Measurements from ENCODE around the gene STARD3. TPM values are rescaled to one million over a fixed set of nuclear protein-coding genes. Genes with fewer than 3 reads are reported as not detected.
A peak's percentile ranks its signal among the peaks of the same experiment; 100 is the strongest.

The STARD3 gene
- total and polyA plus RNA-seq, 9 of the 15 experiments (the other 6 are each of a cell fraction or from before 2014, with no cell fraction given): 0.63 to 87.0 (median 46.0) TPM

DNA sequence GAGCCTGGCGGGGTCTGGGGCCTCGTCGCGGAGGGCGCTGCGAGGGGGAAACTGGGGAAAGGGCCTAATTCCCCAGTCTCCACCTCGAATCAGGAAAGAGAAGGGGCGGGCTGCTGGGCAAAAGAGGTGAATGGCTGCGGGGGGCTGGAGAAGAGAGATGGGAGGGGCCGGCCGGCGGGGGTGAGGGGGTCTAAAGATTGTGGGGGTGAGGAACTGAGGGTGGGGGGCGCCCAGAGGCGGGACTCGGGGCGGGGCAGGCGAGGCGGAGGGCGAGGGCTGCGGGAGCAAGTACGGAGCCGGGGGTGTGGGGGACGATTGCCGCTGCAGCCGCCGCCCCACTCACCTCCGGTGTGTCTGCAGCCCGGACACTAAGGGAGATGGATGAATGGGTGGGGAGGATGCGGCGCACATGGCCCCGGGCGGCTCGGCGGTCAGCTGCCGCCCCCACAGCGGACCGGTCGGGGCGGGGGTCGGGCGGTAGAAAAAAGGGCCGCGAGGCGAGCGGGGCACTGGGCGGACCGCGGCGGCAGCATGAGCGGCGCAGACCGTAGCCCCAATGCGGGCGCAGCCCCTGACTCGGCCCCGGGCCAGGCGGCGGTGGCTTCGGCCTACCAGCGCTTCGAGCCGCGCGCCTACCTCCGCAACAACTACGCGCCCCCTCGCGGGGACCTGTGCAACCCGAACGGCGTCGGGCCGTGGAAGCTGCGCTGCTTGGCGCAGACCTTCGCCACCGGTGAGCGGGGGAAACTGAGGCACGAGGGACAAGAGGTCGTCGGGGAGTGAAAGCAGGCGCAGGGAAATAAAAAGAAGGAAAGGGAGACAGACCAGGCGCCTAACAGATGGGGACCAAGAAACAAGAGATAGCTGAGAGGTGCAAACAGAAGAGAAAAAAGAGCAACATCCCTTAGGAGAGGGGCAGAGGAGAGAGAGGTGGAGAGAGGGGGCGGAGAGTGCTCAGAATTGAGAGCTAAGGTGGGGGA lies 31.3 kb downstream of the STARD3 start, which contains the start of gene PNMT (continued):
- TF ChIP-seq, protein P1, sequence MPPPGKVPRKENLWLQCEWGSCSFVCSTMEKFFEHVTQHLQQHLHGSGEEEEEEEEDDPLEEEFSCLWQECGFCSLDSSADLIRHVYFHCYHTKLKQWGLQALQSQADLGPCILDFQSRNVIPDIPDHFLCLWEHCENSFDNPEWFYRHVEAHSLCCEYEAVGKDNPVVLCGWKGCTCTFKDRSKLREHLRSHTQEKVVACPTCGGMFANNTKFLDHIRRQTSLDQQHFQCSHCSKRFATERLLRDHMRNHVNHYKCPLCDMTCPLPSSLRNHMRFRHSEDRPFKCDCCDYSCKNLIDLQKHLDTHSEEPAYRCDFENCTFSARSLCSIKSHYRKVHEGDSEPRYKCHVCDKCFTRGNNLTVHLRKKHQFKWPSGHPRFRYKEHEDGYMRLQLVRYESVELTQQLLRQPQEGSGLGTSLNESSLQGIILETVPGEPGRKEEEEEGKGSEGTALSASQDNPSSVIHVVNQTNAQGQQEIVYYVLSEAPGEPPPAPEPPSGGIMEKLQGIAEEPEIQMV (tag; conservative IDR thresholded peaks at IDR 0.05; ENCODE audit: low read depth): no peak
- TF ChIP-seq MED1 (CRISPR knock-in tag; IDR thresholded peaks at IDR 0.05; ENCODE audit: borderline replicate concordance) (no peak), XRCC4 (IDR thresholded peaks at IDR 0.05; ENCODE audit: extremely low read depth, insufficient read depth, insufficient read length) (no peak), HDAC1 (IDR thresholded peaks at IDR 0.05) (peak in 1 of 2 experiments; percentile 70; a peak in 1 of 4 replicates), NFRKB (IDR thresholded peaks at IDR 0.05; ENCODE audit: low read depth) (no peak; the same call in 1 of the 2 replicates), ZNF175 (CRISPR knock-in tag; IDR thresholded peaks at IDR 0.05; ENCODE audit: low read depth) (no peak), CREM (IDR thresholded peaks at IDR 0.05; ENCODE audit: low read depth) (peak; percentile 80; the same call in 1 of the 2 replicates), GABPB1 (CRISPR knock-in tag; IDR thresholded peaks at IDR 0.05) (no peak), HMG20A (CRISPR knock-in tag; conservative IDR thresholded peaks at IDR 0.05) (no peak), ZNF263 (CRISPR knock-in tag; IDR thresholded peaks at IDR 0.05; ENCODE audit: borderline replicate concordance) (no peak), SNIP1 (IDR thresholded peaks at IDR 0.05; ENCODE audit: low read depth) (no peak), SIX5 (IDR thresholded peaks at IDR 0.05; ENCODE audit: borderline replicate concordance in 1 of 2, insufficient read depth in 1 of 2, low read depth in 1 of 2, low read length in 2 of 2) (no peak), SMAD2 (IDR thresholded peaks at IDR 0.05; ENCODE audit: low read depth, low read length) (no peak), U2AF2 (optimal IDR thresholded peaks at IDR 0.05; ENCODE audit: low read depth, low read length) (no peak), ZNF436 (CRISPR knock-in tag; IDR thresholded peaks at IDR 0.05) (no peak)
- TF ChIP-seq, protein P2, sequence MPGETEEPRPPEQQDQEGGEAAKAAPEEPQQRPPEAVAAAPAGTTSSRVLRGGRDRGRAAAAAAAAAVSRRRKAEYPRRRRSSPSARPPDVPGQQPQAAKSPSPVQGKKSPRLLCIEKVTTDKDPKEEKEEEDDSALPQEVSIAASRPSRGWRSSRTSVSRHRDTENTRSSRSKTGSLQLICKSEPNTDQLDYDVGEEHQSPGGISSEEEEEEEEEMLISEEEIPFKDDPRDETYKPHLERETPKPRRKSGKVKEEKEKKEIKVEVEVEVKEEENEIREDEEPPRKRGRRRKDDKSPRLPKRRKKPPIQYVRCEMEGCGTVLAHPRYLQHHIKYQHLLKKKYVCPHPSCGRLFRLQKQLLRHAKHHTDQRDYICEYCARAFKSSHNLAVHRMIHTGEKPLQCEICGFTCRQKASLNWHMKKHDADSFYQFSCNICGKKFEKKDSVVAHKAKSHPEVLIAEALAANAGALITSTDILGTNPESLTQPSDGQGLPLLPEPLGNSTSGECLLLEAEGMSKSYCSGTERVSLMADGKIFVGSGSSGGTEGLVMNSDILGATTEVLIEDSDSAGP (CRISPR knock-in tag; IDR thresholded peaks at IDR 0.05): no peak
- TF ChIP-seq, protein P3, sequence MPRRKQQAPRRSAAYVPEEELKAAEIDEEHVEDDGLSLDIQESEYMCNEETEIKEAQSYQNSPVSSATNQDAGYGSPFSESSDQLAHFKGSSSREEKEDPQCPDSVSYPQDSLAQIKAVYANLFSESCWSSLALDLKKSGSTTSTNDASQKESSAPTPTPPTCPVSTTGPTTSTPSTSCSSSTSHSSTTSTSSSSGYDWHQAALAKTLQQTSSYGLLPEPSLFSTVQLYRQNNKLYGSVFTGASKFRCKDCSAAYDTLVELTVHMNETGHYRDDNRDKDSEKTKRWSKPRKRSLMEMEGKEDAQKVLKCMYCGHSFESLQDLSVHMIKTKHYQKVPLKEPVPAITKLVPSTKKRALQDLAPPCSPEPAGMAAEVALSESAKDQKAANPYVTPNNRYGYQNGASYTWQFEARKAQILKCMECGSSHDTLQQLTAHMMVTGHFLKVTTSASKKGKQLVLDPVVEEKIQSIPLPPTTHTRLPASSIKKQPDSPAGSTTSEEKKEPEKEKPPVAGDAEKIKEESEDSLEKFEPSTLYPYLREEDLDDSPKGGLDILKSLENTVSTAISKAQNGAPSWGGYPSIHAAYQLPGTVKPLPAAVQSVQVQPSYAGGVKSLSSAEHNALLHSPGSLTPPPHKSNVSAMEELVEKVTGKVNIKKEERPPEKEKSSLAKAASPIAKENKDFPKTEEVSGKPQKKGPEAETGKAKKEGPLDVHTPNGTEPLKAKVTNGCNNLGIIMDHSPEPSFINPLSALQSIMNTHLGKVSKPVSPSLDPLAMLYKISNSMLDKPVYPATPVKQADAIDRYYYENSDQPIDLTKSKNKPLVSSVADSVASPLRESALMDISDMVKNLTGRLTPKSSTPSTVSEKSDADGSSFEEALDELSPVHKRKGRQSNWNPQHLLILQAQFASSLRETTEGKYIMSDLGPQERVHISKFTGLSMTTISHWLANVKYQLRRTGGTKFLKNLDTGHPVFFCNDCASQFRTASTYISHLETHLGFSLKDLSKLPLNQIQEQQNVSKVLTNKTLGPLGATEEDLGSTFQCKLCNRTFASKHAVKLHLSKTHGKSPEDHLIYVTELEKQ (CRISPR knock-in tag; IDR thresholded peaks at IDR 0.05): no peak
- TF ChIP-seq, protein P4, sequence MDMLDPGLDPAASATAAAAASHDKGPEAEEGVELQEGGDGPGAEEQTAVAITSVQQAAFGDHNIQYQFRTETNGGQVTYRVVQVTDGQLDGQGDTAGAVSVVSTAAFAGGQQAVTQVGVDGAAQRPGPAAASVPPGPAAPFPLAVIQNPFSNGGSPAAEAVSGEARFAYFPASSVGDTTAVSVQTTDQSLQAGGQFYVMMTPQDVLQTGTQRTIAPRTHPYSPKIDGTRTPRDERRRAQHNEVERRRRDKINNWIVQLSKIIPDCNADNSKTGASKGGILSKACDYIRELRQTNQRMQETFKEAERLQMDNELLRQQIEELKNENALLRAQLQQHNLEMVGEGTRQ (CRISPR knock-in tag; IDR thresholded peaks at IDR 0.05): no peak
